Pancreas (tissue), 10 donors: ENCODE data around the gene COPG2. TPM values are rescaled to one million over a fixed set of nuclear protein-coding genes. Genes with fewer than 3 reads are reported as not detected.

Experiments
- ATAC-seq, 4 donors: fragments of 200-7000 bp; cut with Tn5 transposase; one replicate each; pipeline versions ENCODE4 v1.8.0 to v1.9.1; 2020; ENCODE audit warnings: mild to moderate bottlenecking in 4 of 4, moderate library complexity in 4 of 4
- DNase-seq, 6 donors: peaks; one replicate each; pipeline ENCODE4 v3.0.0-alpha.2; 2020
- FAIRE-seq: peaks from 2 replicates; lab custom pipeline; 2012; peaks lifted over from hg19 to GRCh38; lab: Jason Lieb, UNC
- H3K27ac ChIP-seq, 4 donors: fragments of 200-600 bp; sonication (generic); 1 replicate in 3 of 4; 2 replicates in 1 of 4; pipeline versions ENCODE4 v1.5.0 to v1.8.0; 2020
- H3K27me3 ChIP-seq, 4 donors: fragments of 200-600 bp; one replicate each; pipeline ENCODE4 v1.8.0; 2021
- H3K36me3 ChIP-seq, 3 donors: fragments of 200-600 bp; sonication (generic) in 1 of 3; one replicate each; pipeline versions ENCODE4 v1.5.0 to v1.8.0; 2020 to 2021
- H3K4me1 ChIP-seq, 3 donors: fragments of 200-600 bp; one replicate each; pipeline ENCODE4 v1.8.0; 2021
- H3K4me3 ChIP-seq, 4 donors: fragments of 200-600 bp; sonication (generic) in 2 of 4; one replicate each; pipeline versions ENCODE4 v1.5.0 to v1.8.0; 2020 to 2021
- H3K9me3 ChIP-seq, 4 donors: fragments of 200-600 bp; one replicate each; pipeline ENCODE4 v1.8.0; 2021
- CTCF ChIP-seq, 4 donors: fragments of 200-600 bp; sonication (generic) in 3 of 4; IDR thresholded peaks; one replicate each; pipeline versions ENCODE4 v1.5.0 to v1.8.0; 2021; ENCODE audit warnings: antibody characterized with exemption in 4 of 4
- WGBS, 2 donors: extraction: QIAGEN DNeasy Blood & Tissue Kit; methylation state at CpG; one replicate each; pipeline ENCODE4 v1.1.7; 2013; 5-methylcytosine and 5-hydroxymethylcytosine counted together
- intact Hi-C, 3 donors: fragments of 100-400 bp; cut with DNase I; formaldehyde crosslinking; loops; one replicate each; pipeline versions ENCODE4 v1.11.1 to v1.14.2; 2022
- polyA plus RNA-seq, 2 donors: library from polyadenylated mRNA; stranded (reverse); fragments of 200-250 nt; gene quantifications; one replicate each; pipeline ENCODE4 v1.2.3, GENCODE V29; 2013
- total RNA-seq, 6 donors: library from RNA; stranded (reverse); fragmentation: NEBNext Ultra II Directional in 4 of 6; extraction: Animal tissue kit (Norgen Biotek cat#: 25700) in 4 of 6; gene quantifications; one replicate each; pipeline versions ENCODE4 v1.2.1 to v1.2.4, GENCODE V29; 2021 to 2023
- donor health status: healthy with polysubstance abuse.
- donor health status: DM: no; HTN: no; CAD: no; lungs with moderate emphysema.
- donor health status: DM: no; HTN: no; CAD: no.
- donor health status: control.
- donor health status: control.
- donor health status: Bipolar disorder and iron deficiency.
- donor health status: DM: yes; HTN: yes; CAD: no.
- donor health status: DM: no; HTN: no; CAD: no.
- donor health status: DM: no; HTN: no; CAD: no.
- donor health status: DM: yes; HTN: yes; CAD: no.

Gene COPG2
- total and polyA plus RNA-seq, 8 donors = 3.8 to 13.5 (median 8.4) TPM

GRCh38 chr7:130648580-130648979, 20.0 kb downstream of the COPG2 start:
- intact Hi-C loops = no loop called here
- no peak for ATAC-seq
- no peaks in the 10 kb centered on the region for H3K36me3 ChIP-seq
- FAIRE-seq = no peak
- no peak for TF ChIP-seq CTCF (IDR thresholded peaks at IDR 0.05)
- H3K27me3 ChIP-seq = no peaks in the 10 kb centered on the region
- H3K4me1 ChIP-seq = no peaks in the 10 kb centered on the region
- no peak overlapping the region for H3K4me3 ChIP-seq
- H3K27ac ChIP-seq = no peak overlapping the region
- no peak for DNase-seq
- H3K9me3 ChIP-seq = no peaks in the 10 kb centered on the region
- WGBS, 2 donors = 94 to 97% methylated on average over 5 of the region's 5 CpGs

GRCh38 chr7:130642383-130642782, 26.2 kb downstream of the COPG2 start:
- intact Hi-C loops = no loop called here
- no peak for FAIRE-seq
- DNase-seq = no peak
- WGBS, 2 donors = 93 to 100% methylated on average over 4 of the region's 4 CpGs
- Histone ChIP-seq H3K9me3 (no peaks in the 10 kb centered on the region), H3K36me3 (no peaks in the 10 kb centered on the region), H3K27ac (no peak overlapping the region), H3K27me3 (no peaks in the 10 kb centered on the region), H3K4me1 (no peaks in the 10 kb centered on the region), H3K4me3 (no peak overlapping the region)
- TF ChIP-seq CTCF (IDR thresholded peaks at IDR 0.05) = no peak
- no peak for ATAC-seq

GRCh38 chr7:130641497-130641896, 27.1 kb downstream of the COPG2 start:
- DNase-seq = no peak
- intact Hi-C loops = no loop called here

GRCh38 chr7:130641040-130641439, 27.5 kb downstream of the COPG2 start:
- no peak for FAIRE-seq
- H3K36me3 ChIP-seq = no peaks in the 10 kb centered on the region

More at GRCh38 chr7:130641497-130641896, 27.1 kb downstream of the COPG2 start:
- H3K27ac ChIP-seq = no peak overlapping the region
- no peak for FAIRE-seq
- no peaks in the 10 kb centered on the region for H3K36me3 ChIP-seq
- 91 to 95% methylated on average over 3 of the region's 3 CpGs for WGBS, 2 donors
- TF ChIP-seq CTCF (IDR thresholded peaks at IDR 0.05) = no peak
- no peaks in the 10 kb centered on the region for H3K4me1 ChIP-seq
- ATAC-seq = no peak
- no peak overlapping the region for H3K4me3 ChIP-seq
- H3K27me3 ChIP-seq = no peaks in the 10 kb centered on the region
- H3K9me3 ChIP-seq = no peaks in the 10 kb centered on the region

More at GRCh38 chr7:130641040-130641439, 27.5 kb downstream of the COPG2 start:
- Histone ChIP-seq H3K4me3 (no peak overlapping the region), H3K27ac (no peak overlapping the region), H3K4me1 (no peaks in the 10 kb centered on the region), H3K9me3 (no peaks in the 10 kb centered on the region), H3K27me3 (no peaks in the 10 kb centered on the region)
- TF ChIP-seq CTCF (IDR thresholded peaks at IDR 0.05) = no peak
- no peak for ATAC-seq
- WGBS, 2 donors = 89 to 91% methylated on average over 1 of the region's 1 CpG
- no peak for DNase-seq
- intact Hi-C loops = no loop called here
